A172 (cell line): ENCODE measurements around the gene ALDH9A1. TPM values are rescaled to one million over a fixed set of nuclear protein-coding genes. Genes with fewer than 3 reads are reported as not detected.
"Not testable (repeated sequence)": the region's sequence is repeated elsewhere in the genome, so short reads cannot be mapped to it uniquely, and the experiment has no call there.

ENCODE experiments used
- DNase-seq: peaks from one replicate; pipeline ENCODE4 v3.0.0-alpha.2; 2015; ENCODE audit warnings: low spot score
- total RNA-seq: library from RNA; depleted of rRNA; stranded (reverse); fragments of >200 nt; shearing (Covaris generic); gene quantifications from 2 replicates; pipeline ENCODE4 v1.2.3, GENCODE V29; 2014

Gene ALDH9A1
- total RNA-seq, 1 experiment from 2014 or later, result 89.2 TPM

- peak; percentile 39 for DNase-seq
These were observed 52.6 kb downstream of the ALDH9A1 start for GRCh38 chr1:165645654-165646366.

GRCh38 chr1:165644064-165644735 is 54.2 kb downstream of the ALDH9A1 start:
- no peak for DNase-seq

- no peak for DNase-seq
These were observed 57.0 kb downstream of the ALDH9A1 start for GRCh38 chr1:165641231-165641987.

- DNase-seq, result no peak
These were observed 58.3 kb downstream of the ALDH9A1 start for GRCh38 chr1:165639821-165640623.

GRCh38 chr1:165638211-165638610 is 60.2 kb downstream of the ALDH9A1 start:
- DNase-seq, result not testable (repeated sequence)

GRCh38 chr1:165637427-165637826 is 60.9 kb downstream of the ALDH9A1 start:
- DNase-seq, result no peak

GRCh38 chr1:165635823-165636222 is 62.5 kb downstream of the ALDH9A1 start:
- DNase-seq, result no peak

GRCh38 chr1:165635329-165635728 is 63.0 kb downstream of the ALDH9A1 start:
- DNase-seq, result no peak

- no peak for DNase-seq
These were observed 64.0 kb downstream of the ALDH9A1 start for GRCh38 chr1:165634154-165634921.

- DNase-seq, result peak; percentile 26
These were observed 64.7 kb downstream of the ALDH9A1 start for GRCh38 chr1:165633614-165634013.

GRCh38 chr1:165632491-165632890 is 65.9 kb downstream of the ALDH9A1 start:
- no peak for DNase-seq

- DNase-seq, result no peak
These were observed 66.3 kb downstream of the ALDH9A1 start for GRCh38 chr1:165632152-165632469.

GRCh38 chr1:165631342-165632151 is 66.8 kb downstream of the ALDH9A1 start:
- peak; percentile 89 for DNase-seq

- DNase-seq, result peak; percentile 93
These were observed 67.6 kb downstream of the ALDH9A1 start, which contains the start of gene MGST3 for GRCh38 chr1:165630629-165631341. MGST3 (plus strand) TSS chr1:165631234; CDS start chr1:165649848, 18,614 bp downstream.

- DNase-seq, result peak; percentile 16
These were observed 68.3 kb downstream of the ALDH9A1 start for GRCh38 chr1:165629848-165630628.

- no peak for DNase-seq
These were observed 69.2 kb downstream of the ALDH9A1 start for GRCh38 chr1:165629151-165629550.

GRCh38 chr1:165628147-165628822 is 70.1 kb downstream of the ALDH9A1 start:
- DNase-seq, result no peak

GRCh38 chr1:165624441-165624840 is 73.9 kb downstream of the ALDH9A1 start:
- no peak for DNase-seq
